HG03097 (cell line): ENCODE measurements around the gene FAM20A.
"Not testable (repeated sequence)": the region's sequence is repeated elsewhere in the genome, so short reads cannot be mapped to it uniquely, and the experiment has no call there.

Experiments used
- ATAC-seq: cut with Tn5 transposase; IDR thresholded peaks from one replicate; pipeline ENCODE4 v1.9.1; 2021; ENCODE audit not compliant: unreplicated experiment, low FRiP score

The FAM20A gene

GRCh38 chr17:68592682-68593641 is 8.2 kb downstream of the FAM20A start:
- ATAC-seq, result no peak

GRCh38 chr17:68592009-68592408 is 9.2 kb downstream of the FAM20A start:
- no peak for ATAC-seq

GRCh38 chr17:68591583-68591982 is 9.6 kb downstream of the FAM20A start:
- no peak for ATAC-seq

- no peak for ATAC-seq
Measured at GRCh38 chr17:68589086-68589485, 12.1 kb downstream of the FAM20A start.

GRCh38 chr17:68588362-68588761 is 12.8 kb downstream of the FAM20A start:
- ATAC-seq, result no peak

GRCh38 chr17:68587847-68588246 is 13.3 kb downstream of the FAM20A start:
- ATAC-seq, result no peak

GRCh38 chr17:68587026-68587425 is 14.1 kb downstream of the FAM20A start:
- ATAC-seq, result no peak

- no peak for ATAC-seq
Measured at GRCh38 chr17:68585643-68586042, 15.5 kb downstream of the FAM20A start.

- ATAC-seq, result no peak
Measured at GRCh38 chr17:68584581-68585303, 16.4 kb downstream of the FAM20A start.

- not testable (repeated sequence) for ATAC-seq
Measured at GRCh38 chr17:68582867-68583266, 18.3 kb downstream of the FAM20A start.

- no peak for ATAC-seq
Measured at GRCh38 chr17:68581863-68582645, 19.1 kb downstream of the FAM20A start.

GRCh38 chr17:68580236-68580770 is 20.9 kb downstream of the FAM20A start:
- no peak for ATAC-seq

GRCh38 chr17:68579194-68579927 is 21.8 kb downstream of the FAM20A start:
- no peak for ATAC-seq

- ATAC-seq, result no peak
Measured at GRCh38 chr17:68578236-68578635, 22.9 kb downstream of the FAM20A start.

- no peak for ATAC-seq
Measured at GRCh38 chr17:68577497-68577821, 23.7 kb downstream of the FAM20A start.

- no peak for ATAC-seq
Measured at GRCh38 chr17:68576811-68577496, 24.2 kb downstream of the FAM20A start.

- no peak for ATAC-seq
Measured at GRCh38 chr17:68576137-68576536, 25.0 kb downstream of the FAM20A start.

- ATAC-seq, result no peak
Measured at GRCh38 chr17:68573338-68573737, 27.8 kb downstream of the FAM20A start.

- no peak for ATAC-seq
Measured at GRCh38 chr17:68572138-68572842, 28.9 kb downstream of the FAM20A start.
